Muscle layer of duodenum (tissue), 2 donors: ENCODE measurements around the gene CTSH.

Experiments used
- H3K27ac ChIP-seq: one replicate; pipeline ENCODE4 v1.7.0; 2013; ENCODE audit warnings: mild to moderate bottlenecking, low read length
- H3K27me3 ChIP-seq: one replicate; pipeline ENCODE4 v1.7.0; 2013; ENCODE audit warnings: low read depth, mild to moderate bottlenecking, control low read depth, low read length
- H3K36me3 ChIP-seq, 2 donors: one replicate each; pipeline ENCODE4 v1.7.0; 2013; ENCODE audit warnings: low read length in 2 of 2, control low read depth in 1 of 2, mild to moderate bottlenecking in 1 of 2; ENCODE audit not compliant: insufficient read depth in 2 of 2, control insufficient read depth in 1 of 2
- H3K4me1 ChIP-seq, 2 donors: one replicate each; pipeline ENCODE4 v1.7.0; 2013; ENCODE audit warnings: low read length in 2 of 2, mild to moderate bottlenecking in 2 of 2, control low read depth in 1 of 2, moderate library complexity in 1 of 2; ENCODE audit not compliant: insufficient read depth in 2 of 2, control insufficient read depth in 1 of 2
- H3K4me3 ChIP-seq, 2 donors: one replicate each; pipeline ENCODE4 v1.7.0; 2013; ENCODE audit warnings: low read length in 2 of 2, low read depth in 1 of 2, mild to moderate bottlenecking in 1 of 2
- H3K9me3 ChIP-seq, 2 donors: one replicate each; pipeline ENCODE4 v1.7.0; 2013; ENCODE audit warnings: low read length in 2 of 2, control low read depth in 1 of 2, mild to moderate bottlenecking in 1 of 2; ENCODE audit not compliant: control insufficient read depth in 1 of 2
- donor health status: healthy.

The CTSH gene

DNA sequence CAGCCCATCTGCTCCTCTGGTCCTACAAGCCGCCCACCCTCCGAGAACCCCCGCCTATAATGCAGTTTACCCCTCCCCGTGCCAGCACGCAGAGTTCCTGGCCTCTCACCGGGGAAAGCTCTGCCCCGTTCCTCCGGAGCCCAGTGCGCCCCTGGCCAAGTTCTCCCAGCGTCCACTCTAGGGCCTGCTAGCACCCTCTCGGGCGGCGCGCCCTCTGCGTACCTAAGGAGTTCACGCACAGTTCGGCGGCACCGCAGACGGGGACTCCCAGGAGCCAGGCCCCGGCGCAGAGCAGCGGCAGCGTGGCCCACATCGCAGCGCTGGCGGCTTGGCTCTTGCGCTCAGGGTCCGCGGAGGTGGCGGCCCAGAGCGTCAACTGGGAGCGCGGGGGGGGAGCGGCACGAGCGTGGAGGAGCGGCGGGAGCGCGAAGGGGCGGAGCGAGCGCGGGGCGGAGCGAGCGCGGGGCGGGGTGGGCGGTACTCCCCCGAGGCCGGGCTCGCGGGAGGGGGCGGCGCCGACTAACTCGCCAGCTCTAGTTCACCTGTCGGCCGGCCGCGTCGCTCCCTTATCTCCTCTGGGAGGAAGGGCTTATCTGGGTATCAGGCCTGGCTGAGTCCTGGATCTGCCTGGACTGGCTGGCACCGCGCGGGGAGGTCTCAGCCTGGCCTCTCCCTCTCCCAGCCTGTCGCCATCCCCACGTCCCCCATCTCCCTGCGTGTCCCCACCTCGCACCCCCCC lies at the start of gene CTSH:
CTSH (minus strand) TSS at position 378 of the 739 bp plus-strand sequence; CDS start at position 313, 65 bp downstream.
- no peaks in the 10 kb centered on the region for H3K36me3 ChIP-seq
- H3K27ac ChIP-seq, result peak within 1 kb of the TSS; percentile 60
- no peaks in the 10 kb centered on the region for H3K27me3 ChIP-seq
- no peaks in the 10 kb centered on the region for H3K9me3 ChIP-seq
- H3K4me1 ChIP-seq, result peaks cover 5 to 12% of the 10 kb centered on the region in 2 donors
- H3K4me3 ChIP-seq, result peak within 1 kb of the TSS; percentile 66 to 68

DNA sequence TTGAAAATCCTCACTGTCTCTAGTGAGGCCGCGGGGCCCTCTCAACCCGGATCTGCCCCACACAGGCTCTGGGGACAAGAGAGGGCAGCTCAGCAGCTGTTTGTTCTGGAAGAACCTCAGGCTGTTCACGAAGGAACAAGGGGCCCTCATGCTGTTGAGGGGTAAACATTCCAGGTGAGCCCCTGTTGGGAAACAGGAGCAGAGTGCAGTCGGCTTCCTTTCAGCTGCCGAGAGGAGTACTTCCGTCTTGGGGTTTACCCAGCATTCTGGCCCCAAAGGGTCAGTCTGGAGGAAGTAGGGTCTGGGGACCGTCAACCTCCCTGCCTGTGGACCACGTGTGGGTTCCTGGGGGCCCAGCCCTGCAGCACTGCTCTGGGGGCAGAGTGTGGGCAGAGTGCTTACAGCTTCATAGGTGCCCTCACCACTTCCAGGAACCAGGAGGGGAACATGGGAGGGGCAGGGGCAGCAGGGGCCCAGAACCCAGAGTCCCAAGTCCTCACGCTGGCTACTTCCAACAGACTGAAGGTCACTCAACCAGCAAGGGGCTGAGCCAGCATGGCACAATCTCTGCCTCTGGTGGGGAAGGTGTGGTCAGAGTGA lies 49.2 kb upstream of the CTSH start:
- peaks cover 0 to 4% of the 10 kb centered on the region in 2 donors for H3K4me1 ChIP-seq
- no peaks in the 10 kb centered on the region for H3K9me3 ChIP-seq
- H3K27me3 ChIP-seq, result no peaks in the 10 kb centered on the region
- H3K36me3 ChIP-seq, result no peaks in the 10 kb centered on the region
- no peak overlapping the region for H3K27ac ChIP-seq
- no peak overlapping the region for H3K4me3 ChIP-seq

DNA sequence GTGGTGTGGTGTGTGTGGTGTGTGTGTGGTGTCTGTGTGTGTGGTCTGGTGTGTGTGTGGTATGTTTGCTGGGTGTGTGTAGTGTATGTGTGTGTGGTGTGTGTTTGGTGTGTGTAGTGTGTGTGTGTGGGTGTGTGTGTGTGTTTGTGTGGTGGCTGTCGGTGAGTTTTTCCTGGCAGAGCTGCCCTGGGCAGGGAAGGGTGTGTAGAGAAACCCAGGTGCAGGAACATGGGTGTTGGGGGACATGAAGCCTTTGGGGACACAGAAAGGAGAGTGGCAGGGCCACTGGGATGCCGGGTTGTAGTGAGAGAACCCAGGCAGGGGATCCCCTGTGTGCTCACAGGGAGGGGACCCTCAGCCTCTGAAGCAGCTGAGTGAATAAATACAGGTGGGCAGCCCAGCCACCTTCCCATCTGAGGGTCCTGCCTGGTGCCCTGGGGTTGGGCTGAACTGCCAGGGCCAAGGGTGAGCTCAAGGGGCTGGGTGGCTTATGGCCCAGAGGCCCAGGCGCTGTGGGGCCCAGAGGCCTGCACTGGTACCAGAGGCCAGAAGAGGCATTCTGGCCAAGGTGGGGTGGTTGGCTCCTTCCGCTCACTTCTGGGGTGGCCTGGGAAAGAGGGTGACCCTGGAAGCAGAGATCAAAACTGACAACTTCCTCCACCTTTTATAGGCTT lies 48.5 kb upstream of the CTSH start:
- no peaks in the 10 kb centered on the region for H3K9me3 ChIP-seq
- no peaks in the 10 kb centered on the region for H3K27me3 ChIP-seq
- H3K4me3 ChIP-seq, result no peak overlapping the region
- H3K36me3 ChIP-seq, result no peaks in the 10 kb centered on the region
- H3K27ac ChIP-seq, result no peak overlapping the region
- peaks cover 0 to 6% of the 10 kb centered on the region in 2 donors for H3K4me1 ChIP-seq

- Histone ChIP-seq H3K27me3 (no peaks in the 10 kb centered on the region), H3K27ac (no peak overlapping the region), H3K4me3 (no peak overlapping the region), H3K36me3 (no peaks in the 10 kb centered on the region), H3K4me1 (peaks cover 0 to 6% of the 10 kb centered on the region in 2 donors), H3K9me3 (no peaks in the 10 kb centered on the region)
Observed at GRCh38 chr15:78992416-78993256, 47.8 kb upstream of the CTSH start.

GRCh38 chr15:78991879-78992278 lies 47.0 kb upstream of the CTSH start:
- Histone ChIP-seq H3K4me1 (peaks cover 0 to 6% of the 10 kb centered on the region in 2 donors), H3K27me3 (no peaks in the 10 kb centered on the region), H3K27ac (no peak overlapping the region)

GRCh38 chr15:78991476-78991875 lies 46.6 kb upstream of the CTSH start:
- Histone ChIP-seq H3K9me3 (no peaks in the 10 kb centered on the region), H3K27ac (peak overlapping the region; percentile 56), H3K36me3 (no peaks in the 10 kb centered on the region), H3K4me3 (no peak overlapping the region), H3K4me1 (peaks cover 0 to 6% of the 10 kb centered on the region in 2 donors), H3K27me3 (no peaks in the 10 kb centered on the region)

More at GRCh38 chr15:78991879-78992278, 47.0 kb upstream of the CTSH start:
- Histone ChIP-seq H3K9me3 (no peaks in the 10 kb centered on the region), H3K36me3 (no peaks in the 10 kb centered on the region), H3K4me3 (no peak overlapping the region)

DNA sequence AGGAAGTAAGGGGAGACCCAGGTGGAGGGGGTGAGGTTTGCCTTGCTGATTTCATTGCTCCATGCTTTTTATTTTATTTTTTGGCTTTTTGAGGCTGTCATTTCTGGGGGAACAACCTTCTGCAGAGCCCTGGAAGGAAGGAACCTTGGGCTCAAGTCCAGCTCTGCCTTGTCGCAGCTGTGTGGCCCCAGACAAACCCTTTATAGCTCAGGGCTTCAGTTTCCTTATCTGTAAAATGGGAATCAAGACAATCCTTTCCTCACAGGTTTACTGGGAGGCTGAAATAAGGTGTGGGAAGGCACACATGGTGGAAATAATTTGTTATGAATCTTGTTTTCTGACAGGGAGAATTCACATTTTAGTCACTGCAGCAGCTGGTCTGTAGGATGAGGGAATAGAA lies 45.4 kb upstream of the CTSH start:
- Histone ChIP-seq H3K9me3 (no peaks in the 10 kb centered on the region), H3K4me1 (peaks cover 0 to 6% of the 10 kb centered on the region in 2 donors), H3K27me3 (no peaks in the 10 kb centered on the region), H3K4me3 (no peak overlapping the region), H3K36me3 (no peaks in the 10 kb centered on the region), H3K27ac (peak overlapping the region; percentile 82)

GRCh38 chr15:78989701-78990240 lies 44.9 kb upstream of the CTSH start:
- Histone ChIP-seq H3K4me3 (no peak overlapping the region), H3K4me1 (peaks cover 0 to 6% of the 10 kb centered on the region in 2 donors), H3K27me3 (no peaks in the 10 kb centered on the region), H3K36me3 (no peaks in the 10 kb centered on the region), H3K9me3 (no peaks in the 10 kb centered on the region), H3K27ac (peak overlapping the region; percentile 82)

DNA sequence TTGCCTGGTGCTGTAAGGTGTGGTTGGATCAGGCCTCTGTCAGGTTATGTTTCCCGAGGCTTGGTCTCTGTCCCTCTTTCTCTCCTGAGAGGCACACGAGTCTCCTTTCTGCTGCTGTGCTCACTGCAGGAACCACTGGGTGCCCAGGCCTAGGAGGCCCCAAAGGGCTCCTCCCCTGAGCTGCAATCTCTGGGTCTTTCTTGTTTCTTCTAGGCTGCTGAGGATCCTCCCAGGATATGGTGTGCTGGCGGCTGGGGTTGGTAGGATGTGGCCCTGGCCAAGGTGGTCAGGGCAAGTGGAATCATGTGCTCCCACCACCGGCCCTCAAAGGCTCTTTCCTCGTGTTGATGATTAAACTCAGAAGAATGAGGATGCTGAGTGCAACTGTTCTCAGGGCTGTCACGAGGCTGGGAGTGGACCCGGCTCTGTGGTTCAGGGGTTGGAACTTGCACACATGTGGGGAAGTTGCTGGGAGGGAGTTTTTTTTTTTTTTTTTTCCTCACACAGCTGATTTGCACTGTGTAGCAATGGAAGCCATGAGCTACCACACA lies 43.6 kb upstream of the CTSH start:
- Histone ChIP-seq H3K27me3 (no peaks in the 10 kb centered on the region), H3K27ac (peak overlapping the region; percentile 82), H3K9me3 (no peaks in the 10 kb centered on the region), H3K36me3 (no peaks in the 10 kb centered on the region), H3K4me1 (peaks cover 0 to 6% of the 10 kb centered on the region in 2 donors), H3K4me3 (no peak overlapping the region)

GRCh38 chr15:78987556-78988360 lies 42.9 kb upstream of the CTSH start:
- Histone ChIP-seq H3K4me3 (no peak overlapping the region), H3K4me1 (peaks cover 0 to 6% of the 10 kb centered on the region in 2 donors), H3K27me3 (no peaks in the 10 kb centered on the region), H3K9me3 (no peaks in the 10 kb centered on the region), H3K27ac (peak overlapping the region; percentile 82), H3K36me3 (no peaks in the 10 kb centered on the region)
